OCI-LY7 (cell line): ENCODE data around the gene NENF. TPM values are rescaled to one million over a fixed set of nuclear protein-coding genes. Genes with fewer than 3 reads are reported as not detected.

ENCODE experiments used
- BruUV-seq: library from RNA; stranded (reverse); fragments of 400-500 nt; replicated peaks from 2 replicates; lab custom pipeline; 2021; lab: Mats Ljungman, UMichigan
- CTCF ChIA-PET: fragments of 300-600 bp; sonication (Branson Sonifier 250); formaldehyde crosslinking; loops from one replicate; lab custom pipeline; 2022; ENCODE audit warnings: antibody characterized with exemption; ENCODE audit not compliant: unreplicated experiment; lab: Charles Lee
- POLR2A ChIA-PET: fragments of 300-600 bp; sonication (Branson Sonifier 250); formaldehyde crosslinking; loops from one replicate; lab custom pipeline; 2022; ENCODE audit warnings: antibody characterized with exemption; lab: Charles Lee
- DNase-seq: peaks from one replicate; pipeline ENCODE4 v3.0.0-alpha.2; 2015; ENCODE audit warnings: low spot score
- H2AFZ ChIP-seq: fragments of 200-600 bp; sonication (generic), shearing (Covaris generic); 2 replicates; pipeline ENCODE4 v1.6.1; 2014; ENCODE audit warnings: mild to moderate bottlenecking, antibody characterized with exemption, low read length, moderate library complexity
- H3K27ac ChIP-seq: fragments of 200-600 bp; sonication (generic); 2 replicates; pipeline ENCODE4 v1.5.1; 2014; ENCODE audit warnings: mixed run types, low read depth, mild to moderate bottlenecking, moderate library complexity, low read length, inconsistent platforms; ENCODE audit not compliant: poor library complexity, severe bottlenecking
- H3K36me3 ChIP-seq: fragments of 200-600 bp; sonication (generic); 2 replicates; pipeline ENCODE4 v1.6.1; 2014; ENCODE audit warnings: mild to moderate bottlenecking, antibody characterized with exemption, low read length, moderate library complexity, mixed read lengths; ENCODE audit not compliant: insufficient read depth
- H3K4me1 ChIP-seq: fragments of 200-600 bp; sonication (generic); 2 replicates; pipeline ENCODE4 v1.5.1; 2014; ENCODE audit warnings: mild to moderate bottlenecking, low read length; ENCODE audit not compliant: insufficient read depth, poor library complexity, severe bottlenecking
- H3K4me2 ChIP-seq: fragments of 200-600 bp; sonication (generic); 2 replicates; pipeline ENCODE4 v1.6.1; 2014; ENCODE audit warnings: mild to moderate bottlenecking, low read length
- H3K4me3 ChIP-seq: fragments of 200-600 bp; sonication (generic); 2 replicates; pipeline ENCODE4 v1.5.1; 2014; ENCODE audit warnings: mild to moderate bottlenecking, low read depth, low read length; ENCODE audit not compliant: poor library complexity, severe bottlenecking
- H3K79me2 ChIP-seq: fragments of 200-600 bp; sonication (generic); 2 replicates; pipeline ENCODE4 v1.6.1; 2016; ENCODE audit warnings: low read depth, mild to moderate bottlenecking, low read length, moderate library complexity, mixed read lengths; ENCODE audit not compliant: insufficient read depth
- H3K9me2 ChIP-seq: fragments of 200-600 bp; sonication (generic); 2 replicates; pipeline ENCODE4 v1.6.1; 2016; ENCODE audit warnings: mild to moderate bottlenecking, low read length, mixed read lengths; ENCODE audit not compliant: insufficient read depth
- H3K9me3 ChIP-seq: fragments of 200-600 bp; sonication (generic); 2 replicates; pipeline ENCODE4 v1.6.1; 2014; ENCODE audit warnings: mild to moderate bottlenecking, mixed run types, low read length, mixed read lengths
- H4K20me1 ChIP-seq: fragments of 200-600 bp; sonication (generic); 2 replicates; pipeline ENCODE4 v1.6.1; 2014; ENCODE audit warnings: mild to moderate bottlenecking, antibody characterized with exemption, low read length, moderate library complexity, mixed read lengths; ENCODE audit not compliant: insufficient read depth
- CTCF ChIP-seq: fragments of 200-600 bp; sonication (generic); conservative IDR thresholded peaks from 2 replicates; pipeline ENCODE4 v1.5.1; 2014; ENCODE audit warnings: mild to moderate bottlenecking, antibody characterized with exemption, low read length, moderate library complexity, mixed read lengths
- EZH2phosphoT487 ChIP-seq: fragments of 200-600 bp; sonication (generic); IDR thresholded peaks from 2 replicates; pipeline ENCODE4 v1.6.1; 2018; ENCODE audit warnings: low read depth, borderline replicate concordance, mild to moderate bottlenecking, mixed run types, antibody characterized with exemption, low read length, moderate library complexity, mixed read lengths
- intact Hi-C: fragments of 100-400 bp; cut with micrococcal nuclease; formaldehyde crosslinking; loops from one replicate; pipeline ENCODE4 v1.10.0; 2022; ENCODE audit not compliant: unreplicated experiment
- total RNA-seq, 2 experiments: library from RNA; depleted of rRNA in 1 of 2; stranded (reverse); fragments of >200 nt in 1 of 2; shearing (Covaris generic) in 1 of 2; gene quantifications; 2 replicates each; pipeline ENCODE4 v1.2.3, GENCODE V29; 2014 to 2022

The NENF gene
- total RNA-seq, 2 experiments from 2014 or later = 12.7 to 15.5 TPM

- Histone ChIP-seq H3K9me2 (no peaks in the 10 kb centered on the region), H3K9me3 (no peaks in the 10 kb centered on the region), H3K36me3 (no peaks in the 10 kb centered on the region), H4K20me1 (no peaks in the 10 kb centered on the region), H3K4me1 (peaks cover 15% of the 10 kb centered on the region), H3K27ac (no peak overlapping the region), H3K79me2 (no peaks in the 10 kb centered on the region), H3K4me2 (no peak overlapping the region), H2AFZ (no peak overlapping the region), H3K4me3 (no peak overlapping the region)
- DNase-seq = no peak
- ChIA-PET POLR2A (interaction anchor here (1.2 kb wide), 1 partner anchor 419 kb away, joined by 6 read pairs; the partner anchor contains the start of genes DTL and INTS7), CTCF (interaction anchor here (1.5 kb wide), 1 partner anchor 16 kb away, joined by 3 read pairs; no protein-coding TSS in a partner anchor)
- TF ChIP-seq EZH2phosphoT487 = no peak
- TF ChIP-seq CTCF = no peak
- intact Hi-C loops = loop anchor here (5.0 to 10.0 kb wide), 4 partner anchors 170 to 442 kb away; partner anchors contain the start of gene PPP2R5A
- no TSS peak for BruUV-seq
Observed at GRCh38 chr1:212454741-212455140, 22.0 kb downstream of the NENF start.

DNA sequence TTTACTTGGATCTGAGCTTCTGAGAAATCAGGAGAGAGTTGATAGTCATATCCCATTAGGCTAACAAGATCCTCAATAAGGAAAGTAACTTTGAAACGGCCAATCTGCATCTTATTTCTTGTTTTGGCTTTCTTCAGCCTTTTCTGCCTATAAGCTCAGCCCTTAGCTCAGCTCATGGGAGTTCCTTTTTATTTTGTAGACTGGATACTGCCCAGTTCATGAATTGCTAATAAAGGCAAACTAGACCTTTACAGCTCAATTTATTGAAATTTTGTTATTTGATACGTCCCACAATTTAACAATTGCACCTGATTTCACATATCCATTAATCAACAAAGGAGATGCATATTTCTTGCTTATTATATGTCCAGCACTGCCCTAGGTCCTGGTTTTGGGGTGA lies 22.7 kb downstream of the NENF start:
- CTCF ChIA-PET = interaction anchor here (0.6 to 1.7 kb wide), 11 partner anchors 15 to 774 kb away, joined by 3 to 9 read pairs (median 3); partner anchors contain the start of gene NENF
- BruUV-seq = no TSS peak
- H3K4me2 ChIP-seq = no peak overlapping the region

More for the DNA sequence above, 22.7 kb downstream of the NENF start:
- no peak for DNase-seq
- no peak for TF ChIP-seq CTCF
- no peak for TF ChIP-seq EZH2phosphoT487
- Histone ChIP-seq H4K20me1 (no peaks in the 10 kb centered on the region), H3K27ac (no peak overlapping the region), H3K9me3 (no peaks in the 10 kb centered on the region), H3K4me3 (no peak overlapping the region), H3K36me3 (no peaks in the 10 kb centered on the region), H3K9me2 (no peaks in the 10 kb centered on the region), H2AFZ (no peak overlapping the region), H3K4me1 (peaks cover 12% of the 10 kb centered on the region), H3K79me2 (no peaks in the 10 kb centered on the region)
- POLR2A ChIA-PET = interaction anchor here (0.5 to 1.3 kb wide), 8 partner anchors 142 to 622 kb away, joined by 3 to 6 read pairs (median 4); partner anchors contain the start of genes DTL and INTS7
- intact Hi-C loops = loop anchor here (5.0 to 10.0 kb wide), 4 partner anchors 171 to 443 kb away; partner anchors contain the start of gene PPP2R5A
